HepG2 (cell line): Measurements from ENCODE around the gene ZAR1L. TPM values are rescaled to one million over a fixed set of nuclear protein-coding genes. Genes with fewer than 3 reads are reported as not detected.

ENCODE experiments used
- ATAC-seq: fragments of 200-7000 bp; cut with Tn5 transposase; 3 replicates; pipeline ENCODE4 v1.9.1; 2020; ENCODE audit warnings: mild to moderate bottlenecking, moderate library complexity
- BruUV-seq: library from RNA; stranded (reverse); fragments of 400-500 nt; replicated peaks from 2 replicates; lab custom pipeline; 2021; lab: Mats Ljungman, UMichigan
- CTCF ChIA-PET: fragments of 300-600 bp; formaldehyde crosslinking; extraction: SDS; loops from one replicate; lab custom pipeline; 2021; ENCODE audit warnings: low total read pairs, inconsistent platforms, low intra/inter-chr PET ratio; lab: Yijun Ruan, JAX
- POLR2A ChIA-PET: fragments of 350-600 bp; sonication (Branson Sonifier 250); formaldehyde crosslinking; loops from one replicate; lab custom pipeline; 2020; ENCODE audit warnings: antibody characterized with exemption, inconsistent platforms; lab: Yijun Ruan, JAX
- DNase-seq: peaks from one replicate; pipeline ENCODE4 v3.0.0-alpha.2; 2015; ENCODE audit warnings: low spot score
- FAIRE-seq: peaks from 3 replicates; lab custom pipeline; 2011; peaks lifted over from hg19 to GRCh38; lab: Jason Lieb, UNC
- H2AFZ ChIP-seq: one replicate; pipeline ENCODE4 v1.6.1; 2011; ENCODE audit warnings: low read length, inconsistent platforms
- H3K27ac ChIP-seq: fragments of 300-600 bp; 3 replicates; pipeline ENCODE4 v1.8.0; 2011; ENCODE audit warnings: mixed run types, mild to moderate bottlenecking, mixed read lengths, low read length, inconsistent platforms; ENCODE audit not compliant: insufficient read depth; ENCODE audit errors: extremely low read length
- H3K27me3 ChIP-seq, 2 experiments: fragments of 200-600 bp in 1 of 2; 2 replicates in 1 of 2; 3 replicates in 1 of 2; pipeline versions ENCODE4 v1.6.0 to v1.8.0; 2011; ENCODE audit warnings: low read length in 2 of 2, mild to moderate bottlenecking in 2 of 2, moderate library complexity in 2 of 2, inconsistent platforms in 1 of 2; ENCODE audit not compliant: insufficient read depth in 2 of 2, control insufficient read depth in 1 of 2
- H3K36me3 ChIP-seq, 2 experiments: fragments of 200-600 bp in 1 of 2; replicated peaks in 1 of 2; 2 replicates in 1 of 2; 3 replicates in 1 of 2; pipeline versions ENCODE4 v1.5.1 to v1.8.0; 2011; ENCODE audit warnings: low read length in 2 of 2, inconsistent platforms in 1 of 2; ENCODE audit not compliant: insufficient read depth in 2 of 2, control insufficient read depth in 1 of 2
- H3K4me1 ChIP-seq: 2 replicates; pipeline ENCODE4 v1.5.1; 2012; ENCODE audit warnings: low read length, inconsistent platforms; ENCODE audit not compliant: insufficient read depth
- H3K4me2 ChIP-seq: 2 replicates; pipeline ENCODE4 v1.6.0; 2011; ENCODE audit warnings: low read depth, low read length, inconsistent platforms
- H3K4me3 ChIP-seq, 3 experiments: fragments of 200-600 bp in 1 of 3; sonication (generic), shearing (Covaris generic) in 1 of 3; replicated peaks in 1 of 3; 2 replicates each; pipeline ENCODE4 v1.5.1; 2011 to 2016; ENCODE audit warnings: low read length in 3 of 3, inconsistent platforms in 2 of 3, low read depth in 2 of 3, mild to moderate bottlenecking in 2 of 3, control low read depth in 1 of 3, mixed read lengths in 1 of 3; ENCODE audit not compliant: insufficient read depth in 1 of 3
- H3K79me2 ChIP-seq: one replicate; pipeline ENCODE4 v1.6.1; 2011; ENCODE audit warnings: low read length, inconsistent platforms; ENCODE audit not compliant: insufficient read depth
- H3K9ac ChIP-seq: 2 replicates; pipeline ENCODE4 v1.6.0; 2011; ENCODE audit warnings: mild to moderate bottlenecking, low read depth, low read length, inconsistent platforms; ENCODE audit not compliant: insufficient read depth
- H3K9me3 ChIP-seq: 2 replicates; pipeline ENCODE4 v1.5.1; 2012; ENCODE audit warnings: mild to moderate bottlenecking, low read length
- H4K20me1 ChIP-seq: 2 replicates; pipeline ENCODE4 v1.6.0; 2011; ENCODE audit warnings: inconsistent platforms, mild to moderate bottlenecking, low read length, moderate library complexity; ENCODE audit not compliant: insufficient read depth
- MATR3 ChIP-seq: sonication (generic); formaldehyde crosslinking; IDR thresholded peaks from 2 replicates; pipeline ENCODE4 v1.4.0; 2020; ENCODE audit warnings: missing genetic modification reagents
- PHF8 ChIP-seq: sonication (generic); formaldehyde crosslinking; IDR thresholded peaks from 2 replicates; pipeline ENCODE4 v1.5.0; 2020; ENCODE audit warnings: missing genetic modification reagents
- PRDM15 ChIP-seq: sonication (generic); formaldehyde crosslinking; IDR thresholded peaks from 2 replicates; pipeline ENCODE4 v1.4.0; 2020; ENCODE audit warnings: missing genetic modification reagents
- RXRB ChIP-seq: IDR thresholded peaks from 2 replicates; pipeline ENCODE4 v1.6.1; 2016; ENCODE audit warnings: borderline replicate concordance, missing genetic modification reagents, missing compliant biosample characterization
- TAF15 ChIP-seq: fragments of 200-400 bp; formaldehyde crosslinking; IDR thresholded peaks from one replicate; pipeline ENCODE4 v1.6.1; 2018; ENCODE audit warnings: mild to moderate bottlenecking, low read depth, low read length; ENCODE audit not compliant: poor library complexity, severe bottlenecking
- ZBTB21 ChIP-seq: sonication (generic); formaldehyde crosslinking; IDR thresholded peaks from 2 replicates; pipeline ENCODE4 v1.4.0; 2020; ENCODE audit warnings: missing genetic modification reagents
- ZNF660 ChIP-seq: sonication (generic); formaldehyde crosslinking; IDR thresholded peaks from 2 replicates; pipeline ENCODE4 v1.5.1; 2020; ENCODE audit warnings: mild to moderate bottlenecking, low read depth, missing genetic modification reagents, borderline replicate concordance
- WGBS: methylation state at CpG from one replicate; pipeline ENCODE4 v1.1.6; 2017; ENCODE audit warnings: low lambda C conversion rate; 5-methylcytosine and 5-hydroxymethylcytosine counted together
- in situ Hi-C: cut with HindIII; loops from 2 replicates; pipeline ENCODE4 v1.10.0; 2017; ENCODE audit warnings: low pct_unique_long_range_greater_than_20kb; ENCODE audit not compliant: extremely low pct_ligation_motif_present
- intact Hi-C: fragments of 100-400 bp; cut with micrococcal nuclease; formaldehyde crosslinking; loops from one replicate; pipeline ENCODE4 v1.10.0; 2022; ENCODE audit not compliant: unreplicated experiment
- polyA plus RNA-seq, 8 experiments: library from polyadenylated mRNA; depleted of rRNA in 3 of 8; stranded (reverse) in 7 of 8; unstranded in 1 of 8; fragments of >200 nt; fragmentation: Illumina TruSeq in 4 of 8; extraction: Trizol in 4 of 8; gene quantifications; 2 replicates each; pipeline versions ENCODE4 v1.2.1 to v1.2.3, GENCODE V29; 2011 to 2016; ENCODE audit warnings: low read depth in 4 of 8, missing spikeins in 1 of 8, mixed read lengths in 1 of 8; ENCODE audit not compliant: insufficient read depth in 1 of 8
- total RNA-seq, 5 experiments: library from RNA; depleted of rRNA; stranded (reverse); fragments of >200 nt; fragmentation: Illumina TruSeq; extraction: Trizol; gene quantifications; 2 replicates each; pipeline ENCODE4 v1.2.3, GENCODE V29; 2016; ENCODE audit warnings: low read depth in 1 of 5

The ZAR1L gene
- total and polyA plus RNA-seq, 2 of the 13 experiments (the other 11 are each of a cell fraction or from before 2014, with no cell fraction given), result 0.09 TPM; not detected in 1

- no peak for TF ChIP-seq PRDM15 (CRISPR knock-in tag)
- no peak for TF ChIP-seq ZBTB21 (CRISPR knock-in tag)
- TF ChIP-seq ZNF660, result no peak
- no peak for TF ChIP-seq RXRB (CRISPR knock-in tag)
- no peak for TF ChIP-seq MATR3
These were observed 52.5 kb downstream of the ZAR1L start (continued) for GRCh38 chr13:32262619-32263018.

- BruUV-seq, result no TSS peak
- CTCF ChIA-PET, result no interaction called here
- Histone ChIP-seq H3K9me3 (no peaks in the 10 kb centered on the region), H3K36me3 (no peaks in the 10 kb centered on the region; a peak in 1 of 5 replicates), H3K27me3 (no peaks in the 10 kb centered on the region), H3K4me1 (peaks cover 93% of the 10 kb centered on the region), H3K79me2 (no peaks in the 10 kb centered on the region), H3K4me3 (no peak overlapping the region), H4K20me1 (no peaks in the 10 kb centered on the region), H2AFZ (no peak overlapping the region), H3K9ac (0 out of 2 replicates have a peak overlapping the region, but pooled peaks have one; percentile 34), H3K4me2 (no peak overlapping the region), H3K27ac (peak overlapping the region; percentile 62)
- TF ChIP-seq TAF15 (no peak), PHF8 (CRISPR knock-in tag) (no peak)
- DNase-seq (no peak), ATAC-seq (no peak), FAIRE-seq (no peak)
- in situ Hi-C loops, result no loop called here
- intact Hi-C loops, result no loop called here
- POLR2A ChIA-PET, result no interaction called here
- 92% methylated on average over 3 of the region's 3 CpGs for WGBS
These were observed 53.0 kb downstream of the ZAR1L start for GRCh38 chr13:32262165-32262564.
